CD4-positive, alpha-beta T cell (primary cell): Measurements from ENCODE around the gene RIPPLY1. TPM values are rescaled to one million over a fixed set of nuclear protein-coding genes. Genes with fewer than 3 reads are reported as not detected.

Experiments
- ATAC-seq: fragments of 200-7000 bp; cut with Tn5 transposase; one replicate; pipeline ENCODE4 v1.10.0; 2022; ENCODE audit warnings: mild to moderate bottlenecking; ENCODE audit not compliant: poor library complexity
- CTCF ChIA-PET: fragments of 350-600 bp; sonication (Branson Sonifier 250); formaldehyde crosslinking; loops from one replicate; lab custom pipeline; 2021; ENCODE audit warnings: antibody characterized with exemption, inconsistent platforms; lab: Charles Lee
- POLR2A ChIA-PET: fragments of 350-600 bp; sonication (Branson Sonifier 250); formaldehyde crosslinking; loops from one replicate; lab custom pipeline; 2021; ENCODE audit warnings: antibody characterized with exemption, inconsistent platforms; lab: Charles Lee
- DNase-seq, 14 experiments: peaks; one replicate each; pipeline ENCODE4 v3.0.0-alpha.2; 2013 to 2020; ENCODE audit warnings: mixed read lengths in 2 of 14
- H3K27ac ChIP-seq, 2 donors: one replicate each; pipeline versions ENCODE4 v1.5.1 to v1.7.0; 2013; ENCODE audit warnings: low read length in 2 of 2, low read depth in 1 of 2, mild to moderate bottlenecking in 1 of 2
- H3K27me3 ChIP-seq, 2 experiments: 1 replicate in 1 of 2; 2 replicates in 1 of 2; pipeline versions ENCODE4 v1.6.1 to v1.7.0; 2013; ENCODE audit warnings: low read length in 2 of 2, control low read depth in 1 of 2, mild to moderate bottlenecking in 1 of 2, moderate library complexity in 1 of 2; ENCODE audit not compliant: insufficient read depth in 2 of 2, control insufficient read depth in 1 of 2
- H3K36me3 ChIP-seq: one replicate; pipeline ENCODE4 v1.6.1; 2013; ENCODE audit warnings: low read length, control low read depth; ENCODE audit not compliant: insufficient read depth
- H3K4me1 ChIP-seq: one replicate; pipeline ENCODE4 v1.6.1; 2013; ENCODE audit warnings: low read length, control low read depth; ENCODE audit not compliant: insufficient read depth
- H3K4me3 ChIP-seq: one replicate; pipeline ENCODE4 v1.5.1; 2013; ENCODE audit warnings: mild to moderate bottlenecking, low read length, moderate library complexity
- H3K9me3 ChIP-seq, 2 experiments: 1 replicate in 1 of 2; 2 replicates in 1 of 2; pipeline versions ENCODE4 v1.6.1 to v1.7.0; 2013; ENCODE audit warnings: low read length in 2 of 2, mild to moderate bottlenecking in 2 of 2, control low read depth in 1 of 2, moderate library complexity in 1 of 2; ENCODE audit not compliant: control insufficient read depth in 1 of 2, insufficient read depth in 1 of 2
- H3K27ac Mint-ChIP-seq: one replicate; pipeline ENCODE4 v1.8.0; 2020; ENCODE audit warnings: mixed read lengths
- H3K27me3 Mint-ChIP-seq: one replicate; pipeline ENCODE4 v1.8.0; 2021; ENCODE audit warnings: mixed read lengths
- H3K36me3 Mint-ChIP-seq: one replicate; pipeline ENCODE4 v1.8.0; 2021; ENCODE audit warnings: low read depth, mixed read lengths
- H3K4me1 Mint-ChIP-seq: one replicate; pipeline ENCODE4 v1.8.0; 2021; ENCODE audit warnings: low read depth, mixed read lengths
- H3K4me3 Mint-ChIP-seq: one replicate; pipeline ENCODE4 v1.8.0; 2020; ENCODE audit warnings: mild to moderate bottlenecking, mixed read lengths
- H3K9me3 Mint-ChIP-seq: one replicate; pipeline ENCODE4 v1.8.0; 2020; ENCODE audit warnings: mixed read lengths
- intact Hi-C, 2 experiments: fragments of 100-400 bp; cut with DNase I in 1 of 2; cut with micrococcal nuclease in 1 of 2; formaldehyde crosslinking; loops; one replicate each; pipeline versions ENCODE4 v1.15.1 to v1.9.0; 2023 to 2025; cut with DNase I, micrococcal nuclease
- polyA plus RNA-seq, 2 donors: library from polyadenylated mRNA; unstranded; fragments of 120-200 nt; gene quantifications; one replicate each; pipeline ENCODE4 v1.2.1, GENCODE V29; 2013
- total RNA-seq, 174 experiments: library from RNA in 2 of 174; stranded (reverse) in 2 of 174; gene quantifications; one replicate each; pipeline ENCODE4 v1.2.3 and lab custom pipeline; 2021 to 2026
- TF ChIP-seq, protein P1 (sequence below): fragments of 200-600 bp; IDR thresholded peaks from one replicate; pipeline ENCODE4 v1.8.0; 2022; ENCODE audit warnings: antibody characterized with exemption, mild to moderate bottlenecking

Gene RIPPLY1, protein sequence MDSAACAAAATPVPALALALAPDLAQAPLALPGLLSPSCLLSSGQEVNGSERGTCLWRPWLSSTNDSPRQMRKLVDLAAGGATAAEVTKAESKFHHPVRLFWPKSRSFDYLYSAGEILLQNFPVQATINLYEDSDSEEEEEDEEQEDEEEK
- total RNA-seq (not detected), total RNA-seq (lab: John Stamatoyannopoulos, UW) (0 to 0.08 (median 0) reads per million in 172 experiments)
- polyA plus RNA-seq (2013, experiment 1 of 2): not detected
- not detected for polyA plus RNA-seq (2013, experiment 2 of 2)

DNA sequence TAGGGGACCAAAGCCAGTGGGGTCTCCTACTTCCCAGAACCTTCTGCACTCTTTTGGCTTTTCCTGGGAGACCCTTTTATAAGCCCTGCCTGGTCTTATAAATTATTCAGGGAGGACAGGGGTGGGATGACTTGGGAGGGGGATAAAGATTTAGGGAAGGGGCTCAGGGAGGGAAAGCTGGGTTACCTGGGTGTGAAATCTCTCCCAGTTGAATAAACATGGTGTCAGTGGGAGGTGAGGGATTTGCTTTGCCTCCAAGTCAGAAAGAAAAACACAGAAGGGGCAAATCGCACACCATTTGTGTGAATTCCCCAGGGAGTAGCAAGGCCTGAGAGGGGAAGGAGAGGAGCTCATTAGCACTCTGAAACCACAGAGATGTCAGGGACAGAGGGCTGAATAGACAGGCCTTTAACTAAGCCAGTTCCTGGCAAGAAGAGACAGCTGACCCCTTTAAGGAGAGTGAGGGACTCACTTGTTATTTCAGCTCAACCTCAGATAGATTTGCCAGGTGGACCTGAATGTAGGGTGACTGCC lies at the start of gene RIPPLY1:
TSS of gene RIPPLY1 (minus strand) at position 51 of the 534 bp plus-strand sequence. CDS start 54 bp downstream, outside the sequence.
- Histone ChIP-seq H3K27me3 (no peaks in the 10 kb centered on the region), H3K4me3 (no peak within 1 kb of the TSS), H3K27ac (no peak within 1 kb of the TSS), H3K4me1 (no peaks in the 10 kb centered on the region), H3K36me3 (no peaks in the 10 kb centered on the region), H3K9me3 (no peaks in the 10 kb centered on the region)
- Mint-ChIP-seq H3K36me3 (no peaks in the 10 kb centered on the region), H3K27me3 (no peaks in the 10 kb centered on the region), H3K9me3 (no peaks in the 10 kb centered on the region), H3K4me1 (no peaks in the 10 kb centered on the region), H3K27ac (no peak within 1 kb of the TSS), H3K4me3 (no peak within 1 kb of the TSS)
- TF ChIP-seq, protein P1, sequence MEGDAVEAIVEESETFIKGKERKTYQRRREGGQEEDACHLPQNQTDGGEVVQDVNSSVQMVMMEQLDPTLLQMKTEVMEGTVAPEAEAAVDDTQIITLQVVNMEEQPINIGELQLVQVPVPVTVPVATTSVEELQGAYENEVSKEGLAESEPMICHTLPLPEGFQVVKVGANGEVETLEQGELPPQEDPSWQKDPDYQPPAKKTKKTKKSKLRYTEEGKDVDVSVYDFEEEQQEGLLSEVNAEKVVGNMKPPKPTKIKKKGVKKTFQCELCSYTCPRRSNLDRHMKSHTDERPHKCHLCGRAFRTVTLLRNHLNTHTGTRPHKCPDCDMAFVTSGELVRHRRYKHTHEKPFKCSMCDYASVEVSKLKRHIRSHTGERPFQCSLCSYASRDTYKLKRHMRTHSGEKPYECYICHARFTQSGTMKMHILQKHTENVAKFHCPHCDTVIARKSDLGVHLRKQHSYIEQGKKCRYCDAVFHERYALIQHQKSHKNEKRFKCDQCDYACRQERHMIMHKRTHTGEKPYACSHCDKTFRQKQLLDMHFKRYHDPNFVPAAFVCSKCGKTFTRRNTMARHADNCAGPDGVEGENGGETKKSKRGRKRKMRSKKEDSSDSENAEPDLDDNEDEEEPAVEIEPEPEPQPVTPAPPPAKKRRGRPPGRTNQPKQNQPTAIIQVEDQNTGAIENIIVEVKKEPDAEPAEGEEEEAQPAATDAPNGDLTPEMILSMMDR: no peak
- ATAC-seq (no peak), DNase-seq (no peak)
- ChIA-PET CTCF (interaction anchor here (2.5 kb wide), 1 partner anchor 10 kb away, joined by 10 read pairs; no protein-coding TSS in a partner anchor), POLR2A (no interaction called here)
- intact Hi-C loops: no loop called here

DNA sequence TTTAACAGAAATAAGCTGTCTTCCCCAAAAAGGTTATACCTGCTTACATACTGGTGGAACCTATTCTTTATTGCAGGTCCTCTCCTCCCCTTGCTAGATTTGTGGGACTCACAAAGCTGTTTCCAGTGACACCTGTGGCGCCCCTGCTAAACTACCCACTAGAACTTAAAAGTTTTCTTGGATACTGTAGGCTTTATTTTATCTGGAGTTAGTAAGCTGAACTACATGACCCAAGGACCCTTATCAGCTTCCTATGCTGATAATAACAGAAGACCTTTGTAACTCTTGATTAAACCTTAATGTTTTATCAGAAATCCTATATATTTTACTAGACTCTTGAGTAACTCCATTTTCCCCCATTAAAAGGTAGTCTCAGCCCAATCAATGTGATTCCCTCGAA lies 49.4 kb upstream of the RIPPLY1 start:
- peaks cover 39% of the 10 kb centered on the region for H3K36me3 Mint-ChIP-seq
- H3K4me3 ChIP-seq: no peak overlapping the region
- no peaks in the 10 kb centered on the region for H3K9me3 Mint-ChIP-seq
- H3K36me3 ChIP-seq: peaks cover 4% of the 10 kb centered on the region
- no peak overlapping the region for H3K27ac Mint-ChIP-seq
- CTCF ChIA-PET: interaction anchor here (0.9 kb wide), 1 partner anchor 58 kb away, joined by 3 read pairs; no protein-coding TSS in a partner anchor
- H3K9me3 ChIP-seq: no peaks in the 10 kb centered on the region
- no peak for ATAC-seq
- TF ChIP-seq, protein P1: no peak
- DNase-seq: no peak
- no peaks in the 10 kb centered on the region for H3K27me3 Mint-ChIP-seq
- H3K27me3 ChIP-seq: no peaks in the 10 kb centered on the region
- H3K4me1 ChIP-seq: no peaks in the 10 kb centered on the region
- POLR2A ChIA-PET: no interaction called here
- no peak overlapping the region for H3K27ac ChIP-seq
- intact Hi-C loops: loop anchor here (1.0 to 5.0 kb wide), 3 partner anchors 54 to 470 kb away; no protein-coding TSS in a partner anchor
- H3K4me3 Mint-ChIP-seq: no peak overlapping the region
- H3K4me1 Mint-ChIP-seq: no peaks in the 10 kb centered on the region

DNA sequence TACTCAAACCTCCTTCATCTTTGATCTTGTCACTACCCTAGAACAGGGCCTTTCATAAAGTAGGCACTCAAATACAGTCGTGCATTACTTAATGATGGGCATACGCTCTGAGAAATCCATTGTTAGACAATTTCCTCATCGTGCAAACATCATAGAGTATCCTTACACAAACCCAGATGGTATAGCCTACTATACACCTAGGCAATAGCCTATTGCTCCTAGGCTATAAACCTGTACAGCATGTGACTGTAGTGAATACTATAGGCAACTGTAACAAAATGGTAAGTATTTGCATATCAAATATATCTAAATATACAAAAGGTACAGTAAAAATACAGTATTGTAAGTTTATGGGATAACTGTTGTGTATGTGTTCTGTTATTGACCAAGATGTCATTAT lies 48.9 kb upstream of the RIPPLY1 start:
- no peak overlapping the region for H3K4me3 Mint-ChIP-seq
- TF ChIP-seq, protein P1: no peak
- no peak overlapping the region for H3K27ac Mint-ChIP-seq
- no peaks in the 10 kb centered on the region for H3K4me1 Mint-ChIP-seq
- no peak overlapping the region for H3K27ac ChIP-seq
- no peaks in the 10 kb centered on the region for H3K27me3 Mint-ChIP-seq
- ATAC-seq (no peak), DNase-seq (no peak)
- intact Hi-C loops: loop anchor here (1.0 to 5.0 kb wide), 3 partner anchors 54 to 470 kb away; no protein-coding TSS in a partner anchor
- no peaks in the 10 kb centered on the region for H3K4me1 ChIP-seq
- ChIA-PET CTCF (interaction anchor here (0.9 kb wide), 1 partner anchor 58 kb away, joined by 3 read pairs; no protein-coding TSS in a partner anchor), POLR2A (no interaction called here)
- H3K4me3 ChIP-seq: no peak overlapping the region
- H3K27me3 ChIP-seq: no peaks in the 10 kb centered on the region
- peaks cover 34% of the 10 kb centered on the region for H3K36me3 Mint-ChIP-seq
- H3K9me3 Mint-ChIP-seq: no peaks in the 10 kb centered on the region
- H3K36me3 ChIP-seq: peaks cover 4% of the 10 kb centered on the region
- H3K9me3 ChIP-seq: no peaks in the 10 kb centered on the region
